GM12872 (cell line): Measurements from ENCODE around the gene CST2.

Experiments used
- TF ChIP-seq, protein P1 (sequence below): IDR thresholded peaks from 3 replicates; pipeline ENCODE4 v1.5.1; 2011; ENCODE audit warnings: low read depth, mild to moderate bottlenecking, low read length, moderate library complexity; ENCODE audit not compliant: insufficient read depth

The CST2 gene, protein sequence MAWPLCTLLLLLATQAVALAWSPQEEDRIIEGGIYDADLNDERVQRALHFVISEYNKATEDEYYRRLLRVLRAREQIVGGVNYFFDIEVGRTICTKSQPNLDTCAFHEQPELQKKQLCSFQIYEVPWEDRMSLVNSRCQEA

DNA sequence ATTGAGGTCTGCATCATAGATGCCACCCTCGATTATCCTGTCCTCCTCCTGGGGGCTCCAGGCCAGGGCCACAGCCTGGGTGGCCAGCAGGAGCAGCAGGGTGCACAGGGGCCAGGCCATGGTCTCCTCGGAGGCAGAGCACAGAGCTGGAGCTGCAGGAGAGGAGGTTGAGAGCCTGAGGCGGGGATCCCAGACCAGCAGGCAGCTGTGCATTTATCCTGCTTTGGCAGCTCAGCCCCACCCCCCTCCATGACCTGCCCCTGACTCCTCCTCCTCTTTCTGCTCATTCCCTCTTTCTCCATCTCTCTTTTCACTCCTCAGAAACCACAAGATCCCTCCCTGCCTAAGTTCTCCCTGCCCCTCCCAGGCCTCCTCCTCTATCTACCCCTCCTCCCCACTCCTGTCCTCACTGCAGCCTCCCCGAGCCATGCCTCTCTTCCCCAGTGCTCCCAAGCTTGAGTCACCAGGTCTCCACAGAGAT is at the start of gene CST2:
Gene CST2 (minus strand): TSS at position 189 of the 481 bp plus-strand sequence. CDS start 69 bp downstream, at position 120.
- TF ChIP-seq, protein P1, sequence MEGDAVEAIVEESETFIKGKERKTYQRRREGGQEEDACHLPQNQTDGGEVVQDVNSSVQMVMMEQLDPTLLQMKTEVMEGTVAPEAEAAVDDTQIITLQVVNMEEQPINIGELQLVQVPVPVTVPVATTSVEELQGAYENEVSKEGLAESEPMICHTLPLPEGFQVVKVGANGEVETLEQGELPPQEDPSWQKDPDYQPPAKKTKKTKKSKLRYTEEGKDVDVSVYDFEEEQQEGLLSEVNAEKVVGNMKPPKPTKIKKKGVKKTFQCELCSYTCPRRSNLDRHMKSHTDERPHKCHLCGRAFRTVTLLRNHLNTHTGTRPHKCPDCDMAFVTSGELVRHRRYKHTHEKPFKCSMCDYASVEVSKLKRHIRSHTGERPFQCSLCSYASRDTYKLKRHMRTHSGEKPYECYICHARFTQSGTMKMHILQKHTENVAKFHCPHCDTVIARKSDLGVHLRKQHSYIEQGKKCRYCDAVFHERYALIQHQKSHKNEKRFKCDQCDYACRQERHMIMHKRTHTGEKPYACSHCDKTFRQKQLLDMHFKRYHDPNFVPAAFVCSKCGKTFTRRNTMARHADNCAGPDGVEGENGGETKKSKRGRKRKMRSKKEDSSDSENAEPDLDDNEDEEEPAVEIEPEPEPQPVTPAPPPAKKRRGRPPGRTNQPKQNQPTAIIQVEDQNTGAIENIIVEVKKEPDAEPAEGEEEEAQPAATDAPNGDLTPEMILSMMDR: no peak

DNA sequence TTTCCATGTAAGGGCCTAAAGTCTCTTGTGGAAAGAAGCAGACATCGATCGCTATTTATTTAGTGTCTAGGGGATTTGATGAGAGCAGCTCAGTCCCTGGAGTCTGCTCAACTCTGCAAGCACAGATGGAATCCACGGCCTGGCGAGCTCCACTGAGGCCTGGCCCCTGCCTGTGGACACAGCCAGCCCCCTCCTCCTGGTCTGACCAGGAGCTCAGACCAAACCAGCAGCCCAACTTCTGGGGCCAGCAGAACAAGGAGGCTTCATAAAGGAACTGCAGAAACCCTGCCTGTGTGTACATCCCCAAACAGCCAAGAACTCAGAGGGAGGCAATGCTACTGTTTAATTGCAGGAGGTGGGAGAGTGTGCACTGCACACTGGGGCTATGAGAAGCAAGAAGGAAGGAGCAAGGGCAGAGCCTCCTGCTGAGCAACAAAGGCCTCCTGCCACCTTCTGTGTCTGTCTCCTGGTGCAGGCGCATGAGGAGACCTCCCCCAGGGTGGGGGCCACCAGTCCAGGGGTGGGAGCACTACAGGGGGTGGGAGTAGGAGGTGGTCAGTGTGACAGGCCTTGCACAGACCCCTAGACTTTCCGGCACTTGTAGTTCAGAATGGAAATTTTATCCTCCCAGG is 49.2 kb upstream of the CST2 start:
- TF ChIP-seq, protein P1: no peak

DNA sequence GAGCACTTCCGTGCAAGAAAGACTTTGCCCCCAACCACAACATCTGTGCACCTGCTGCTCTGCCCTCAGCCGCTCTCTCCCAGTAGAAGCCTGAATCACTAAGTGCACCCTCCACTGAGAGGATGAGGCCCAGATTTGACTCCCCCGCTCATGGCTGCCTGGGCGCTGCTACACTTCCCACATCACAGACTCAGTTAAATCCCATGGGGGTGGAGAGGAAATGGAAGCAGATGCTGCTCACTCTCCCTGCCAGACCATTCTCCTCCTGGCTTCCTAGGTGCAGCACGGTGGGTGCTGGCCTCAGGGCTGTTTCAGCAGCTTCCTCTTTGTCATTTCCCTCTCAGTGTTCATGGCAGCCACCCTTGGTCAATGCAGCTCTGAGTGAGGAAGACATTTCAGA is 48.2 kb upstream of the CST2 start:
- TF ChIP-seq, protein P1: no peak

DNA sequence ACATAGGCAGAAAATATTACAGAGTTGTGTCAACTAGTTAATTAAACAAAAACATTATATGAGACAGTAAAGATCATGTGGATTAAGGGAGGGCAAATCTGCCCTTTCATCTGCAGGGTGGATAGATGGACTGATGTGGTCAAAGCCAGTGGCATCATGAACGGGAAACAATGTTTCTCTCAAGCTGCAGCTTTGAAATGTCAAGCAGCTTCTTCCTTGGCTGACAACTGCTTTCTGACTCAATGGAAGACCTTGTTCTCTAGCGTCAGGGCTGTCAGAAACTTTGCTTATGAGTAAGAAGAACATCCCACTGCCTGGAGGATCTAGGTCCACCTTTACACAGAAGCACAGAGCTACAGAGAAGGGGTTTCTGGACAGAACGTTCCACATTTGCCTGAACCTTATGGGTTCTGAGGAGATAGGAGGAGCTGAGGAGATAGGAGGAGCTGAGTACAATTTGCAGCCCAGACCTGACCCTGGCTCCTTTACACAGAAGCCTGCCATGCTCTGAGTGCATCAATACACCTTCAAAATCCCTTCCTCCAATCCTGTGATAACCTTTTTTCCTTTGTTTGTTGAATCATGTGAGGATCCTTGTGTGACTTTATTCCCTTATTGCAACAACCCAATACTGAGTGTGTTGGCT is 47.0 kb upstream of the CST2 start:
- TF ChIP-seq, protein P1: no peak

DNA sequence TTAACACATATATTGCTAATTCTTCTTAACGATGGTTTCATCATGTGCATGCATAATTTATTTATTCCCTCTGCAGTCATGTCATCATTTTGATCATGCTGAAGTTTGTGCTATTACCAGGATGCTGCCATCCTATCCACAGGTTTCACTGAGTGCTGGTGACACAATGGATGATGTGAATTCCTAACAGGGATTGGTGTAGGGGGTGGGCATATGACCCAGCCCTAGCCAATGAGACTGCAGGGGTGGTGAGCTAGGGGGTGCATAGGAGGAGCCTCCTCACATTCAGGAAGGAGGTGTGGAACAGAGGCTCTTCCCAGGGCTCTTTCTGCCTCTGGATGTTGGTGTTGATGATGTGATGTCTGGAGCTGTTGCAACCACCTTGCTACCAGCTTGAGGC is 45.5 kb upstream of the CST2 start:
- TF ChIP-seq, protein P1: no peak

DNA sequence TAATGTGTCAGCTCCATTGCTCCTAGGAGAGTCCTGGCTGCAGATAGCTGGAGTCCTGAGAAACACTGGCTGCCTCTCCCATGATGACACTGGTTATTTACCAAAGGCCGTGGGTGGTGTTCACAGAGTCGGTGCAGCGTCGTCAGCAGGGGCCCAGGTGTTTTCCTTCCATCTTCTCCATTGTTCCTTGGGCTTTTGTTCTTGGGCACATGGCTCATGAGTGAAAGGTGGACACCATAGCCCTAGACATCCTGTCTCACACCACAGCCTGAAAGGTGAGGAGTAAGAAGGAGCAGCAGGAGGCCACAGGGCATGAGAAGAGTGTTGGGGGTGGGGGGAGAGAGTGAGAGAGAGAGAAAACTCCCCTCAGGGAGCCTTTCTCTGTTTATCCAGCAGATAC is 43.9 kb upstream of the CST2 start:
- TF ChIP-seq, protein P1: no peak

DNA sequence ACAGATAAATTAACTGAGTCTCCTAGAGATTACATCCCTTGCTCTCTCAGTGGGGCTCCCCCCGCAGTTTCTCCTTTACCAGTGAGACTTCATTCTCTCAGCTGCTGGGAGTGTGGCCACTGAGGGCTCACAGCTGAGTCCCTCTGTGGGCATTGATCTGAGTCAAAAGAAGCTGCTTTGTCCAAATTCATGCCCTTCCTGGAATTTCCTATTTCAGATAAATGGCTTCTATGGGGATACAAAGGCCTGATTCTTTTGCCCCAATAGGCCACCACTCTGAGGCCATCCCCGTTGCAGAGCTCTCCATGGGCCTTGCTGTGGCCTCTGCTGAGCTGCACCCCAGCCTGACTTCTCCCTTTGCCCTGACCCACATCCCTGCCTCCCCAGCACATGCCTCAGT is 43.0 kb upstream of the CST2 start:
- TF ChIP-seq, protein P1: no peak
